Endothelial cell of umbilical vein (primary cell): ENCODE data around the gene MROH2A. TPM values are rescaled to one million over a fixed set of nuclear protein-coding genes. Genes with fewer than 3 reads are reported as not detected.

ENCODE experiments used
- BruUV-seq: library from RNA; stranded (reverse); fragments of 400-500 nt; replicated peaks from 2 replicates; lab custom pipeline; 2021; lab: Mats Ljungman, UMichigan
- CTCF ChIA-PET: fragments of 300-600, 350-600 bp; sonication (Branson Sonifier 250); formaldehyde crosslinking; loops from one replicate; lab custom pipeline; 2021; ENCODE audit warnings: antibody characterized with exemption, inconsistent platforms; lab: Charles Lee
- POLR2A ChIA-PET: fragments of 300-600, 350-600 bp; sonication (Branson Sonifier 250); formaldehyde crosslinking; loops from one replicate; lab custom pipeline; 2021; ENCODE audit warnings: antibody characterized with exemption, inconsistent platforms; lab: Charles Lee
- DNase-seq: peaks from one replicate; pipeline ENCODE4 v3.0.0-alpha.2; 2011; ENCODE audit warnings: low read depth, low spot score
- FAIRE-seq: peaks from 2 replicates; lab custom pipeline; 2011; peaks lifted over from hg19 to GRCh38; lab: Jason Lieb, UNC
- H2AFZ ChIP-seq: 2 replicates; pipeline ENCODE4 v1.6.0; 2012; ENCODE audit warnings: low read depth, low read length, control low read depth, inconsistent platforms
- H3K27ac ChIP-seq: 2 replicates; pipeline ENCODE4 v1.5.1; 2011; ENCODE audit warnings: low read depth, mild to moderate bottlenecking, control low read depth, low read length, moderate library complexity; ENCODE audit not compliant: insufficient read depth
- H3K27me3 ChIP-seq, 2 experiments: 2 replicates each; pipeline versions ENCODE4 v1.6.0 to v1.6.1; 2011; ENCODE audit warnings: low read length in 2 of 2, mixed read lengths in 1 of 2; ENCODE audit not compliant: control insufficient read depth in 2 of 2, insufficient read depth in 2 of 2
- H3K36me3 ChIP-seq, 2 experiments: 2 replicates in 1 of 2; 3 replicates in 1 of 2; pipeline ENCODE4 v1.5.1; 2011; ENCODE audit warnings: low read length in 2 of 2, mild to moderate bottlenecking in 1 of 2, moderate library complexity in 1 of 2; ENCODE audit not compliant: control insufficient read depth in 2 of 2, insufficient read depth in 2 of 2; ENCODE audit errors: extremely low read depth in 1 of 2
- H3K4me1 ChIP-seq: 3 replicates; pipeline ENCODE4 v1.5.1; 2011; ENCODE audit warnings: mild to moderate bottlenecking, low read length; ENCODE audit not compliant: control insufficient read depth, insufficient read depth; ENCODE audit errors: extremely low read depth
- H3K4me2 ChIP-seq: 2 replicates; pipeline ENCODE4 v1.6.1; 2011; ENCODE audit warnings: low read length, control low read depth, mixed read lengths; ENCODE audit not compliant: insufficient read depth
- H3K4me3 ChIP-seq, 3 experiments: fragments of 200-600 bp in 1 of 3; sonication (generic), shearing (Covaris generic) in 1 of 3; replicated peaks in 1 of 3; 2 replicates each; pipeline ENCODE4 v1.5.1; 2011 to 2016; ENCODE audit warnings: control low read depth in 3 of 3, low read length in 3 of 3, mild to moderate bottlenecking in 2 of 3, inconsistent platforms in 1 of 3, low read depth in 1 of 3, moderate library complexity in 1 of 3; ENCODE audit not compliant: insufficient read depth in 1 of 3
- H3K79me2 ChIP-seq: 2 replicates; pipeline ENCODE4 v1.6.0; 2012; ENCODE audit warnings: low read length, inconsistent platforms; ENCODE audit not compliant: control insufficient read depth, insufficient read depth
- H3K9ac ChIP-seq: replicated peaks from 2 replicates; pipeline ENCODE3; 2011; ENCODE audit warnings: low read length, control low read depth; ENCODE audit not compliant: insufficient read depth; ENCODE audit errors: extremely low read depth
- H3K9me1 ChIP-seq: replicated peaks from 3 replicates; pipeline ENCODE4 v1.6.0; 2011; ENCODE audit warnings: mild to moderate bottlenecking, low read length; ENCODE audit not compliant: control insufficient read depth, insufficient read depth; ENCODE audit errors: extremely low read depth
- H3K9me3 ChIP-seq: replicated peaks from 2 replicates; pipeline ENCODE4 v1.5.1; 2012; ENCODE audit warnings: low read length, inconsistent platforms; ENCODE audit not compliant: control insufficient read depth, insufficient read depth
- H4K20me1 ChIP-seq: replicated peaks from 2 replicates; pipeline ENCODE3; 2011; ENCODE audit warnings: mild to moderate bottlenecking, low read length; ENCODE audit not compliant: control insufficient read depth, insufficient read depth; ENCODE audit errors: extremely low read depth
- FOS ChIP-seq: IDR thresholded peaks from 2 replicates; pipeline ENCODE4 v1.6.1; 2011; ENCODE audit warnings: mild to moderate bottlenecking, low read length, moderate library complexity, borderline replicate concordance; ENCODE audit not compliant: insufficient read depth
- GATA2 ChIP-seq: IDR thresholded peaks from 2 replicates; pipeline ENCODE4 v1.7.0; 2011; ENCODE audit warnings: low read depth, mild to moderate bottlenecking, moderate library complexity, mixed read lengths, low read length; ENCODE audit not compliant: insufficient read length, insufficient read depth
- JUN ChIP-seq: IDR thresholded peaks from 2 replicates; pipeline ENCODE4 v1.6.1; 2011; ENCODE audit warnings: borderline replicate concordance, low read depth; ENCODE audit not compliant: insufficient read length, insufficient read depth
- POLR2A ChIP-seq: IDR thresholded peaks from 2 replicates; pipeline ENCODE4 v1.6.1; 2012; ENCODE audit warnings: low read depth, mild to moderate bottlenecking, control low read depth, low read length
- dilution Hi-C: fragments of 300-500 bp; cut with MboI; formaldehyde crosslinking; loops from one replicate; pipeline ENCODE4 v1.15.0; 2019; ENCODE audit warnings: low sequenced_read_pairs; ENCODE audit not compliant: extremely low pct_ligation_motif_present
- intact Hi-C: fragments of 100-400 bp; cut with micrococcal nuclease; formaldehyde crosslinking; loops from one replicate; pipeline ENCODE4 v1.10.0; 2022
- polyA plus RNA-seq, 4 experiments: library from polyadenylated mRNA; depleted of rRNA in 3 of 4; stranded (reverse) in 3 of 4; unstranded in 1 of 4; fragments of >200 nt; gene quantifications; 2 replicates each; pipeline versions ENCODE4 v1.2.1 to v1.2.3, GENCODE V29; 2011 to 2012; ENCODE audit warnings: missing spikeins in 1 of 4
- total RNA-seq: library from RNA; stranded (reverse); gene quantifications from 2 replicates; pipeline ENCODE4 v1.2.3, GENCODE V29; 2021
- TF ChIP-seq, protein P1 (sequence below), 2 donors: IDR thresholded peaks; 1 replicate in 1 of 2; 2 replicates in 1 of 2; pipeline ENCODE4 v1.5.1; 2011; ENCODE audit warnings: low read length in 2 of 2, mild to moderate bottlenecking in 2 of 2, moderate library complexity in 2 of 2, control low read depth in 1 of 2, inconsistent platforms in 1 of 2, low read depth in 1 of 2; ENCODE audit not compliant: insufficient read depth in 1 of 2; ENCODE audit errors: extremely low read depth in 1 of 2
- TF ChIP-seq, protein P2 (sequence below): IDR thresholded peaks from 2 replicates; pipeline ENCODE4 v1.6.1; 2011; ENCODE audit not compliant: insufficient read depth, insufficient read length

The MROH2A gene
- total and polyA plus RNA-seq, 2 donors (not counting 3 experiments of a cell fraction or from before 2014, with no cell fraction given): not detected

DNA sequence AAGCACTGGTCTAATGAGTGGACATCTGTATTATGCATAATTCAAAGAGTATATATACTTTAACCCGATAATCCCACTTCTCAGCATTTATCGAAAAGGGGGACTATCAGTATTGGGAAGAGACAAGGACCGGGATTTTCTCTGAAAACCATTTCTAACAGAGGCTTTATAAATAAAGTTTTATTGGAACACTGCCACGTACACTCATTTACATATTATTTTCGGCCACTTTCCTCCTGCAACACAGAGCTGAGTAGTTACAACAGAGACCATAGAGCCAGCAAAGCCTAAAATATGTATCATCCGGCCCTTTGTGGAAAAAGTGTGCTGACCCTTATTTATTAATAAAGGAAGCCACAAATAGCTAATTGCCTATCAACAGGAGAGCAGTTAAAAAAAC, 73.0 kb downstream of the MROH2A start:
- FAIRE-seq (no peak), DNase-seq (no peak)
- CTCF ChIA-PET: no interaction called here
- no peak overlapping the region for H2AFZ ChIP-seq
- no peaks in the 10 kb centered on the region for H4K20me1 ChIP-seq
- intact Hi-C loops: loop anchor here (5.0 to 10.0 kb wide), 3 partner anchors 364 to 576 kb away; partner anchors contain the start of gene DGKD
- H3K9me3 ChIP-seq: no peaks in the 10 kb centered on the region
- no peaks in the 10 kb centered on the region for H3K27me3 ChIP-seq
- no peaks in the 10 kb centered on the region for H3K9me1 ChIP-seq
- no peak overlapping the region for H3K4me2 ChIP-seq
- TF ChIP-seq POLR2A (no peak), GATA2 (no peak), FOS (no peak)
- TF ChIP-seq, protein P1, sequence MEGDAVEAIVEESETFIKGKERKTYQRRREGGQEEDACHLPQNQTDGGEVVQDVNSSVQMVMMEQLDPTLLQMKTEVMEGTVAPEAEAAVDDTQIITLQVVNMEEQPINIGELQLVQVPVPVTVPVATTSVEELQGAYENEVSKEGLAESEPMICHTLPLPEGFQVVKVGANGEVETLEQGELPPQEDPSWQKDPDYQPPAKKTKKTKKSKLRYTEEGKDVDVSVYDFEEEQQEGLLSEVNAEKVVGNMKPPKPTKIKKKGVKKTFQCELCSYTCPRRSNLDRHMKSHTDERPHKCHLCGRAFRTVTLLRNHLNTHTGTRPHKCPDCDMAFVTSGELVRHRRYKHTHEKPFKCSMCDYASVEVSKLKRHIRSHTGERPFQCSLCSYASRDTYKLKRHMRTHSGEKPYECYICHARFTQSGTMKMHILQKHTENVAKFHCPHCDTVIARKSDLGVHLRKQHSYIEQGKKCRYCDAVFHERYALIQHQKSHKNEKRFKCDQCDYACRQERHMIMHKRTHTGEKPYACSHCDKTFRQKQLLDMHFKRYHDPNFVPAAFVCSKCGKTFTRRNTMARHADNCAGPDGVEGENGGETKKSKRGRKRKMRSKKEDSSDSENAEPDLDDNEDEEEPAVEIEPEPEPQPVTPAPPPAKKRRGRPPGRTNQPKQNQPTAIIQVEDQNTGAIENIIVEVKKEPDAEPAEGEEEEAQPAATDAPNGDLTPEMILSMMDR (IDR thresholded peaks at IDR 0.05; ENCODE audit: extremely low read depth in 1 of 2, insufficient read depth in 1 of 2, low read depth in 1 of 2, low read length in 2 of 2): no peak
- BruUV-seq: no TSS peak
- dilution Hi-C loops: no loop called here
- H3K4me3 ChIP-seq: no peak overlapping the region
- H3K79me2 ChIP-seq: peaks cover 79% of the 10 kb centered on the region
- H3K36me3 ChIP-seq: peaks cover 0 to 23% of the 10 kb centered on the region in 2 experiments
- H3K27ac ChIP-seq: no peak overlapping the region
- H3K9ac ChIP-seq: no peak overlapping the region
- H3K4me1 ChIP-seq: peaks cover 20% of the 10 kb centered on the region
- POLR2A ChIA-PET: no interaction called here

DNA sequence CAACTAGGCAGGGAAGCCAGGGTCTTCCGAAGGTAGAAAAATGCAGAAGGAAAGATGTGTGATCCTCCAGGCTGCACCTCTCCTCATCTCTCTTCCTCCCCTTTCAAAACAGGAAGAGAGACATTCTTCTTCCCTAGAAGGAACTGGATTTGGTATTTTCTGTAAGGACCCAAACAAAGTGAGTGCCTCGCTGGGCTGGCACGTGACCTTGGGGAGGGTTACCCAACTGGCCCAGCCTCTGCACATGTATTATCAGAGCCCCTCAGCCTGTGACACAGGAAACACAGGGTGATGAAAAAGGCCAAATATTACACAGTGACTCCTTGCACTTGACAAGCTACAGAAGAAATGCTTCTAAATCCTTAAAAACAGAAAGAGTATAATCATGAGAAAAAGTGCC, 73.9 kb downstream of the MROH2A start:
- dilution Hi-C loops: no loop called here
- H3K36me3 ChIP-seq: peaks cover 0 to 21% of the 10 kb centered on the region in 2 experiments
- peak overlapping the region; percentile 72 for H2AFZ ChIP-seq
- H3K4me2 ChIP-seq: peak overlapping the region; percentile 86
- POLR2A ChIA-PET: interaction anchor here (0.6 kb wide), 1 partner anchor 981 kb away, joined by 3 read pairs; no protein-coding TSS in a partner anchor
- intact Hi-C loops: loop anchor here (5.0 to 10.0 kb wide), 3 partner anchors 365 to 575 kb away; partner anchors contain the start of gene DGKD
- H4K20me1 ChIP-seq: no peaks in the 10 kb centered on the region
- DNase-seq: peak; percentile 51
- H3K9me3 ChIP-seq: no peaks in the 10 kb centered on the region
- peak; percentile 75 for FAIRE-seq
- H3K27ac ChIP-seq: peak overlapping the region; percentile 10
- peaks cover 20% of the 10 kb centered on the region for H3K4me1 ChIP-seq
- peaks cover 71% of the 10 kb centered on the region for H3K79me2 ChIP-seq
- TF ChIP-seq, protein P2, sequence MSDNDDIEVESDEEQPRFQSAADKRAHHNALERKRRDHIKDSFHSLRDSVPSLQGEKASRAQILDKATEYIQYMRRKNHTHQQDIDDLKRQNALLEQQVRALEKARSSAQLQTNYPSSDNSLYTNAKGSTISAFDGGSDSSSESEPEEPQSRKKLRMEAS: peak; percentile 50
- TF ChIP-seq JUN: no peak
- H3K4me3 ChIP-seq: peak overlapping the region in 2 of 3 experiments; percentile 89 to 98
- no peaks in the 10 kb centered on the region for H3K27me3 ChIP-seq
- CTCF ChIA-PET: no interaction called here
- BruUV-seq: no TSS peak
- no peaks in the 10 kb centered on the region for H3K9me1 ChIP-seq
- no peak overlapping the region for H3K9ac ChIP-seq
